K562 (cell line): ENCODE results near the gene SLC35A2. TPM values are rescaled to one million over a fixed set of nuclear protein-coding genes. Genes with fewer than 3 reads are reported as not detected.

Experiments
- CAMTA2 ChIP-seq: fragments of 250-450 bp; sonication (Bioruptor Pico); conservative IDR thresholded peaks from 2 replicates; pipeline ENCODE4 v1.5.1; 2022
- EHMT2 ChIP-seq: fragments of 450-650 bp; IDR thresholded peaks from 2 replicates; pipeline ENCODE4 v1.6.1; 2018; ENCODE audit warnings: antibody characterized with exemption
- GABPA ChIP-seq: fragments of 200-800 bp; sonication (Bioruptor generic); conservative IDR thresholded peaks from 2 replicates; pipeline ENCODE4 v1.6.1; 2016; ENCODE audit warnings: low read depth, missing genetic modification characterization, missing compliant biosample characterization
- HES1 ChIP-seq: fragments of 450-650 bp; IDR thresholded peaks from 2 replicates; pipeline ENCODE4 v1.6.1; 2016; ENCODE audit warnings: low read depth, mild to moderate bottlenecking, moderate library complexity
- MCM7 ChIP-seq, 2 experiments: fragments of 450-650 bp; IDR thresholded peaks; 2 replicates each; pipeline ENCODE4 v1.6.1; 2016 to 2018
- MNT ChIP-seq, 2 experiments: fragments of 450-650 bp; conservative IDR thresholded peaks; 2 replicates each; pipeline ENCODE4 v1.6.1; 2017; ENCODE audit warnings: mild to moderate bottlenecking in 2 of 2, moderate library complexity in 2 of 2
- MTF1 ChIP-seq: fragments of 250-450 bp; sonication (Bioruptor Pico); IDR thresholded peaks from 2 replicates; pipeline ENCODE4 v1.9.0; 2021; ENCODE audit warnings: moderate library complexity, mild to moderate bottlenecking, inconsistent platforms, borderline replicate concordance
- NCOA1 ChIP-seq: fragments of 450-650 bp; IDR thresholded peaks from 2 replicates; pipeline ENCODE4 v1.6.1; 2016; ENCODE audit warnings: low read depth
- NKRF ChIP-seq: fragments of 450-650 bp; IDR thresholded peaks from 2 replicates; pipeline ENCODE4 v1.6.1; 2016; ENCODE audit warnings: borderline replicate concordance
- SMARCA5 ChIP-seq: fragments of 450-650 bp; IDR thresholded peaks from 2 replicates; pipeline ENCODE4 v1.6.1; 2016
- SREBF1 ChIP-seq: fragments of 150-350 bp; IDR thresholded peaks from 2 replicates; pipeline ENCODE4 v1.6.1; 2014; ENCODE audit warnings: antibody characterized with exemption, low read depth, low read length, borderline replicate concordance
- XRCC4 ChIP-seq: IDR thresholded peaks from one replicate; pipeline ENCODE4 v1.6.1; 2011; ENCODE audit not compliant: insufficient read depth, insufficient read length; ENCODE audit errors: extremely low read depth
- ZBTB33 ChIP-seq: sonication (generic); formaldehyde crosslinking; IDR thresholded peaks from 2 replicates; pipeline ENCODE4 v1.8.1; 2023; ENCODE audit warnings: mild to moderate bottlenecking, missing genetic modification reagents
- ZBTB5 ChIP-seq: fragments of 450-650 bp; IDR thresholded peaks from 2 replicates; pipeline ENCODE4 v1.6.1; 2017; ENCODE audit warnings: antibody characterized with exemption
- ZFPM2 ChIP-seq: fragments of 250-450 bp; sonication (Bioruptor Pico); IDR thresholded peaks from 2 replicates; pipeline ENCODE4 v1.5.1; 2022; ENCODE audit warnings: mild to moderate bottlenecking
- ZNF121 ChIP-seq: sonication (generic); formaldehyde crosslinking; conservative IDR thresholded peaks from 2 replicates; pipeline ENCODE4 v1.8.0; 2022; ENCODE audit warnings: missing genetic modification reagents
- ZNF311 ChIP-seq: fragments of 250-450 bp; sonication (Bioruptor Pico); IDR thresholded peaks from 2 replicates; pipeline ENCODE4 v1.4.0; 2020; ENCODE audit warnings: mild to moderate bottlenecking, moderate library complexity
- ZNF512 ChIP-seq: IDR thresholded peaks from 2 replicates; pipeline ENCODE4 v1.6.1; 2016; ENCODE audit warnings: missing genetic modification characterization, missing compliant biosample characterization
- polyA plus RNA-seq, 8 experiments: library from polyadenylated mRNA; depleted of rRNA in 4 of 8; stranded (reverse) in 5 of 8; unstranded in 3 of 8; fragments of >200 nt; fragmentation: Nextera tagmentation in 2 of 8; fragmentation: Illumina TruSeq in 1 of 8; extraction: Ambion mirVana in 2 of 8; extraction: Trizol in 1 of 8; gene quantifications; 2 replicates each; pipeline versions ENCODE4 v1.2.1 to v1.2.3, GENCODE V29; 2011 to 2014; ENCODE audit warnings: inconsistent platforms in 1 of 8, missing spikeins in 1 of 8
- total RNA-seq, 7 experiments: library from RNA; depleted of rRNA in 6 of 7; stranded (reverse); fragments of >200 nt in 6 of 7; fragmentation: Illumina TruSeq in 2 of 7; extraction: Trizol in 2 of 7; gene quantifications; 2 replicates each; pipeline versions ENCODE4 v1.2.1 to v1.2.3, GENCODE V29; 2011 to 2021; ENCODE audit warnings: low replicate concordance in 1 of 7

Gene SLC35A2
- total and polyA plus RNA-seq, 9 of the 15 experiments (the other 6 are each of a cell fraction or from before 2014, with no cell fraction given) = 3.3 to 38.9 (median 20.0) TPM

GRCh38 chrX:48937054-48937907 is 25.8 kb upstream of the SLC35A2 start (continued):
- no peak for TF ChIP-seq ZBTB5
- no peak for TF ChIP-seq ZFPM2 (CRISPR knock-in tag)
- no peak for TF ChIP-seq MTF1 (CRISPR knock-in tag)
- no peak for TF ChIP-seq CAMTA2
- TF ChIP-seq EHMT2 = no peak
- no peak for TF ChIP-seq NKRF
- no peak for TF ChIP-seq SREBF1
- TF ChIP-seq MNT (conservative IDR thresholded peaks at IDR 0.05) = peak; percentile 75 to 89
- TF ChIP-seq HES1 = peak; percentile 98
- TF ChIP-seq GABPA (tag) = peak; percentile 43
- TF ChIP-seq ZNF121 (CRISPR knock-in tag) = no peak
- peak; percentile 39; the same call in 1 of the 2 replicates for TF ChIP-seq ZNF311 (CRISPR knock-in tag)
- no peak for TF ChIP-seq XRCC4
- peak; percentile 56; the same call in 1 of the 2 replicates for TF ChIP-seq NCOA1
- TF ChIP-seq MCM7 (IDR thresholded peaks at IDR 0.05) = no peak
- TF ChIP-seq SMARCA5 = no peak
- TF ChIP-seq ZBTB33 (CRISPR knock-in tag) = no peak
- no peak for TF ChIP-seq ZNF512 (tag)
